ENCODE measurements around the gene CIROP. TPM values are rescaled to one million over a fixed set of nuclear protein-coding genes. Genes with fewer than 3 reads are reported as not detected.

Gene CIROP
- total and polyA plus RNA-seq, 9 of the 15 experiments (the other 6 are each of a cell fraction or from before 2014, with no cell fraction given), result not detected

- TF ChIP-seq ZNF398 (CRISPR knock-in tag; IDR thresholded peaks at IDR 0.05) (no peak), RNF219 (CRISPR knock-in tag; IDR thresholded peaks at IDR 0.05) (no peak), YBX1 (IDR thresholded peaks at IDR 0.05) (no peak), USF1 (CRISPR knock-in tag; IDR thresholded peaks at IDR 0.05) (no peak), KAT7 (CRISPR knock-in tag; IDR thresholded peaks at IDR 0.05; ENCODE audit: borderline replicate concordance) (no peak), ZNF609 (CRISPR knock-in tag; IDR thresholded peaks at IDR 0.05; ENCODE audit: borderline replicate concordance) (no peak), RFX5 (IDR thresholded peaks at IDR 0.05; ENCODE audit: low read depth, low read length) (no peak), EHMT2 (IDR thresholded peaks at IDR 0.05) (no peak), CEBPB (tag; IDR thresholded peaks at IDR 0.05) (no peak), CCNT2 (IDR thresholded peaks at IDR 0.05; ENCODE audit: borderline replicate concordance, extremely low read depth, insufficient read length, low read depth, low read length) (peak; percentile 29), C11orf30 (IDR thresholded peaks at IDR 0.05; ENCODE audit: low read depth) (no peak), CBFA2T2 (conservative IDR thresholded peaks at IDR 0.05) (peak; percentile 50), SAFB2 (IDR thresholded peaks at IDR 0.05; ENCODE audit: borderline replicate concordance, low read depth, low read length, severe bottlenecking) (no peak), CBFA2T3 (IDR thresholded peaks at IDR 0.05) (peak; percentile 75), GABPA (tag; conservative IDR thresholded peaks at IDR 0.05; ENCODE audit: low read depth) (no peak), ZNF512 (tag; IDR thresholded peaks at IDR 0.05) (no peak)
Measured at GRCh38 chr14:23124337-23124954, 19.7 kb upstream of the CIROP start (continued).

Data from K562 (cell line).